HFFc6 (cell line): Measurements from ENCODE around the gene DAZAP1. TPM values are rescaled to one million over a fixed set of nuclear protein-coding genes. Genes with fewer than 3 reads are reported as not detected.
"Not testable (repeated sequence)": the region's sequence is repeated elsewhere in the genome, so short reads cannot be mapped to it uniquely, and the experiment has no call there.

ENCODE experiments used
- DNase-seq: peaks from one replicate; pipeline ENCODE4 v3.0.0-alpha.2; 2018
- H3K27ac Mint-ChIP-seq: 2 replicates; pipeline ENCODE4 v1.8.0; 2020; ENCODE audit warnings: mild to moderate bottlenecking, mixed read lengths
- H3K27me3 Mint-ChIP-seq: 2 replicates; pipeline ENCODE4 v1.8.0; 2021; ENCODE audit warnings: mild to moderate bottlenecking, moderate library complexity, mixed read lengths; ENCODE audit not compliant: insufficient read depth
- H3K36me3 Mint-ChIP-seq: 2 replicates; pipeline ENCODE4 v1.8.0; 2021; ENCODE audit warnings: low read depth, mixed read lengths
- H3K4me1 Mint-ChIP-seq: 2 replicates; pipeline ENCODE4 v1.8.0; 2020; ENCODE audit warnings: low read depth, mixed read lengths
- H3K4me3 Mint-ChIP-seq: 2 replicates; pipeline ENCODE4 v1.8.0; 2020; ENCODE audit warnings: mild to moderate bottlenecking, moderate library complexity, mixed read lengths
- H3K9me3 Mint-ChIP-seq: 2 replicates; pipeline ENCODE4 v1.8.0; 2020; ENCODE audit warnings: mild to moderate bottlenecking, mixed read lengths
- CTCF ChIP-seq: fragments of 200-600 bp; sonication (generic); IDR thresholded peaks from 2 replicates; pipeline ENCODE4 v1.5.0; 2021; ENCODE audit warnings: antibody characterized with exemption, mild to moderate bottlenecking
- total RNA-seq, 6 experiments: library from RNA; stranded (reverse); fragmentation: NEBNext Ultra II Directional; extraction: Animal tissue kit (Norgen Biotek cat#: 25700); gene quantifications; 2 replicates in 1 of 6; 3 replicates in 5 of 6; pipeline ENCODE4 v1.2.3, GENCODE V29; 2021

DAZAP1 gene
- total RNA-seq, 6 experiments from 2014 or later: 87.2 to 109 (median 103) TPM

GRCh38 chr19:1475751-1476437, 68.5 kb downstream of the DAZAP1 start:
- peaks cover 11% of the 10 kb centered on the region for H3K4me1 Mint-ChIP-seq
- H3K27me3 Mint-ChIP-seq: peaks cover 6% of the 10 kb centered on the region
- H3K4me3 Mint-ChIP-seq: no peak overlapping the region
- TF ChIP-seq CTCF: no peak
- DNase-seq: no peak
- H3K36me3 Mint-ChIP-seq: no peaks in the 10 kb centered on the region; the same call in 1 of the 2 replicates
- H3K27ac Mint-ChIP-seq: no peak overlapping the region
- H3K9me3 Mint-ChIP-seq: no peaks in the 10 kb centered on the region

DNA sequence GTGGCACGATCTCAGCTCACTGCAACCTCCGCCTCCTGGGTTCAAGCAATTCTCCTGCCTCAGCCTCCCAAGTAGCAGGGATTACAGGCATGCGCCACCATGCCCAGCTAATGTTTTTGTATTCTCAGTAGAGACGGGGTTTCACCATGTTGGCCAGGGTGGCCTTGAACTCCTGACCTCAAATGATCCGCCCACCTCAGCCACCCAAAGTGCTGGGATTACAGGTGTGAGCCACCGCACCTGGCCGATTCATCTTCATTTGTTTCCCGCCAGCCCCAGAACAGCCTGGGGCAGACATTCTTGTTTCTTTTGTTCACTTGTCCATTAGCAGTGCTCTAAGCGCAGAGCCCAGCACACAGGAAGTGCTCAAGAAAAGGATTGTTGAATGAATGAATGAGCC, 69.7 kb downstream of the DAZAP1 start:
- H3K36me3 Mint-ChIP-seq, H3K9me3 Mint-ChIP-seq, H3K27me3 Mint-ChIP-seq, H3K27ac Mint-ChIP-seq, DNase-seq: not testable (repeated sequence)
- H3K4me1 Mint-ChIP-seq: peaks cover 11% of the 10 kb centered on the region
- peak overlapping the region; percentile 30; the same call in 1 of the 2 replicates for H3K4me3 Mint-ChIP-seq

- H3K27ac Mint-ChIP-seq: peak within 1 kb of the TSS; percentile 90
- no peaks in the 10 kb centered on the region for H3K9me3 Mint-ChIP-seq
- TF ChIP-seq CTCF: 0 out of 2 replicates have a peak, but pooled peaks have one; percentile 12
- peak within 1 kb of the TSS; percentile 93 for H3K4me3 Mint-ChIP-seq
- peaks cover 11% of the 10 kb centered on the region for H3K4me1 Mint-ChIP-seq
- H3K36me3 Mint-ChIP-seq: no peaks in the 10 kb centered on the region; the same call in 1 of the 2 replicates
- H3K27me3 Mint-ChIP-seq: peaks cover 3% of the 10 kb centered on the region; the same call in 1 of the 2 replicates
- DNase-seq: peak; percentile 88
Measured at GRCh38 chr19:1478934-1479707, 71.7 kb downstream of the DAZAP1 start, which contains the start of gene C19orf25. TSS of gene C19orf25 (minus strand) at chr19:1479215. CDS start at chr19:1478903, 312 bp downstream.

GRCh38 chr19:1481224-1481892, 74.0 kb downstream of the DAZAP1 start:
- TF ChIP-seq CTCF: no peak
- DNase-seq: no peak
- Mint-ChIP-seq H3K4me1 (peaks cover 11% of the 10 kb centered on the region), H3K36me3 (no peaks in the 10 kb centered on the region; the same call in 1 of the 2 replicates), H3K9me3 (no peaks in the 10 kb centered on the region), H3K4me3 (no peak overlapping the region), H3K27me3 (peaks cover 3% of the 10 kb centered on the region; the same call in 1 of the 2 replicates), H3K27ac (no peak overlapping the region)

DNA sequence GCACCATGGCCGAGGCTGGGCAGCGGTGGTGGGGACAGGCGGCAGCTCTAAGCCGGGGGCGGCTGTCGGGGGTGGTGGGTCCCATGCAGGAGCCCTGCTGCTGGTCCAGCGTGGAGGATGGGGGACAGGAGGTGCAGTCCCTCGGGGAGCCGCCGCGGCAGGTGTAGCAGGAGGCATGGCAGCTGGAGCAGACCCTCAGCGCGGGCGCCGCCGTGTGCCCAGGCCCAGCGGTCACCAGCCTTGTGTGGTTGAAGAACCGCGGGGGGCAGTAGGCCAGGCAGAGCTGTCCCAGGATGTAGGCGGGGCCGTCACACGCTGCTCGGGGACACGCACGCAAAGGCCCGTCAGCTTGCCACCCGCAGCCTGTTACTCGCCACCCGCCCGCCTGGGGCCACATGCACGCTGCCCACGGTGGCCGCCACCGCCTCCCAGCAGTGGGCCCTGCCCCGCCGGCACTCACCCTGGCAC, 74.5 kb downstream of the DAZAP1 start:
- Mint-ChIP-seq H3K27me3 (peaks cover 3% of the 10 kb centered on the region; the same call in 1 of the 2 replicates), H3K4me1 (peaks cover 11% of the 10 kb centered on the region), H3K4me3 (no peak overlapping the region), H3K27ac (no peak overlapping the region), H3K36me3 (no peaks in the 10 kb centered on the region; the same call in 1 of the 2 replicates), H3K9me3 (no peaks in the 10 kb centered on the region)
- TF ChIP-seq CTCF: no peak
- no peak for DNase-seq
